CD4-positive, CD25-positive, alpha-beta regulatory T cell (primary cell): ENCODE results near the gene POLRMT. TPM values are rescaled to one million over a fixed set of nuclear protein-coding genes. Genes with fewer than 3 reads are reported as not detected.

Experiments used
- ATAC-seq, 2 donors: fragments of 150-1000 bp; cut with Tn5 transposase; one replicate each; pipeline ENCODE4 v1.10.0; 2021; ENCODE audit warnings: low read depth in 2 of 2, moderate number of reproducible peaks in 2 of 2, moderate library complexity in 1 of 2
- DNase-seq, 3 donors: peaks; one replicate each; pipeline versions ENCODE4 v3.0.0 to v3.0.0-alpha.2; 2012 to 2022; ENCODE audit warnings: mixed read lengths in 1 of 3
- H3K27ac ChIP-seq: one replicate; pipeline ENCODE4 v1.7.0; 2013; ENCODE audit warnings: mild to moderate bottlenecking, low read length; ENCODE audit not compliant: insufficient read depth, poor library complexity, severe bottlenecking
- H3K27me3 ChIP-seq: one replicate; pipeline ENCODE4 v1.7.0; 2013; ENCODE audit warnings: low read length; ENCODE audit not compliant: control insufficient read depth, insufficient read depth
- H3K36me3 ChIP-seq: one replicate; pipeline ENCODE4 v1.7.0; 2013; ENCODE audit warnings: mild to moderate bottlenecking, low read length, moderate library complexity; ENCODE audit not compliant: control insufficient read depth, insufficient read depth
- H3K4me1 ChIP-seq: 2 replicates; pipeline ENCODE4 v1.7.0; 2013; ENCODE audit warnings: mild to moderate bottlenecking, low read length; ENCODE audit not compliant: insufficient read depth, control insufficient read depth, poor library complexity, severe bottlenecking
- H3K4me3 ChIP-seq: one replicate; pipeline ENCODE4 v1.7.0; 2013; ENCODE audit warnings: low read depth, mild to moderate bottlenecking, low read length, moderate library complexity
- H3K9me3 ChIP-seq, 2 experiments: 1 replicate in 1 of 2; 2 replicates in 1 of 2; pipeline ENCODE4 v1.7.0; 2013; ENCODE audit warnings: low read length in 2 of 2, mild to moderate bottlenecking in 1 of 2, moderate library complexity in 1 of 2; ENCODE audit not compliant: control insufficient read depth in 2 of 2
- H3K27ac Mint-ChIP-seq, 3 donors: one replicate each; pipeline ENCODE4 v1.8.0; 2020 to 2022; ENCODE audit warnings: mild to moderate bottlenecking in 3 of 3, mixed read lengths in 3 of 3, moderate library complexity in 2 of 3
- H3K27me3 Mint-ChIP-seq: one replicate; pipeline ENCODE4 v1.8.0; 2022; ENCODE audit warnings: mild to moderate bottlenecking, mixed read lengths
- H3K36me3 Mint-ChIP-seq: one replicate; pipeline ENCODE4 v1.8.0; 2020; ENCODE audit warnings: mixed read lengths
- H3K4me1 Mint-ChIP-seq, 4 donors: one replicate each; pipeline ENCODE4 v1.8.0; 2020 to 2022; ENCODE audit warnings: mixed read lengths in 4 of 4, mild to moderate bottlenecking in 1 of 4
- H3K4me3 Mint-ChIP-seq, 4 donors: one replicate each; pipeline ENCODE4 v1.8.0; 2020 to 2022; ENCODE audit warnings: mild to moderate bottlenecking in 4 of 4, mixed read lengths in 4 of 4, moderate library complexity in 3 of 4
- H3K9me3 Mint-ChIP-seq, 7 donors: one replicate each; pipeline ENCODE4 v1.8.0; 2020 to 2022; ENCODE audit warnings: mixed read lengths in 7 of 7, mild to moderate bottlenecking in 3 of 7, moderate library complexity in 2 of 7
- polyA plus RNA-seq, 4 donors: library from polyadenylated mRNA; unstranded; fragments of 300-500 nt; fragmentation: Illumina TruSeq; gene quantifications; one replicate each; pipeline ENCODE4 v1.2.3, GENCODE V29; 2021
- total RNA-seq: library from RNA; stranded (reverse); gene quantifications from one replicate; pipeline ENCODE4 v1.2.3, GENCODE V29; 2022

The POLRMT gene
- total and polyA plus RNA-seq, 5 donors from 2014 or later, result 25.4 to 62.9 (median 35.8) TPM

DNA sequence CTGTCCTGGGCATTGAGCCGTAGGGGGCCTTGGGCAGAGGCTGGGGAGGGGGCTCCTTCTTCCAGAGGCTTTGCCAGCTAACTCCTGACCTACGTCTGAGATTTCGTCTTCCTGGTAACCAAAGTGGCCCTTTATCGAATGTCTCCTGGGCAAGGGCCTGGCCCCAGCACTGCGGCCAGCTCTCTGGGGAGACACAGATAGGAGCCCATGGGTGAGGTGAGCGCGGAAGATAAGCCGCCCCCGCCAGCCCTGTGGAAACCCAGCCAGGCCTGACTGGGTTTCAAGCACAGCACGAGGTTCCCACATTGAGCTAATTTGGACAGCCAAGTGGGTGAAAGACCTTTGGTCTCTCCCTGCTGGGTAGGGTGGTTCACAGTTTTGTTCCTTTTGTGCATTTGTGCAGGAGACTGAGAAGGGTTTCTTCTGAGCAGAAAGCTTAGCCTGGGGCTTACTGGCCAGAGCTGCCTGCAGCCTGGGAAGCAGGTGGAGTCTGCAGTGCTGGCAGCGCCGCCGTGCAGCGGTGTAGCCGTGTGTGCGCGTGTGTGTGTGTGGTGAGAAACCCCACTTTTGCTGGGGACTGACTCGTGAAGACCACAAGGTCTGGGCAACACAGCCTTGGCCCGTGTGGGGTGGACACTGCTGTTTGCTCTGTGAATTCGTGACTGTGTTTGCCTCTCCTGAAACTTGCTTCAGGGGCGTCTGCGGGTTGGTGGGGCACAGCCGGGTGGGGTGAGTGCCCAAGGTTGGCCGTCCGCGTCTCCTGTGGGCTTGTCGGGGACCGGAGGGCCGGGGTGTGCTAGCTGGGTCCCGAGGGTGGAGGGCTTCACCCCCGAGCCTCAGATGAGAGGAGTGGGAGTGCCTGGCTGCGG is 58.4 kb downstream of the POLRMT start:
- Mint-ChIP-seq H3K4me3 (peak overlapping the region; percentile 63 to 91 (median 76)), H3K36me3 (no peaks in the 10 kb centered on the region), H3K4me1 (peaks cover 0 to 47% (median 16%) of the 10 kb centered on the region in 4 donors), H3K27me3 (peaks cover 7% of the 10 kb centered on the region), H3K27ac (peak overlapping the region in 1 of 3 donors; percentile 51), H3K9me3 (peaks cover 0 to 2% (median 0%) of the 10 kb centered on the region in 7 donors)
- H3K27ac ChIP-seq, result no peak overlapping the region
- DNase-seq (no peak), ATAC-seq (no peak)
- H3K4me1 ChIP-seq, result peaks cover 40% of the 10 kb centered on the region
- no peaks in the 10 kb centered on the region for H3K27me3 ChIP-seq
- peak overlapping the region; percentile 7 for H3K4me3 ChIP-seq
- no peaks in the 10 kb centered on the region for H3K36me3 ChIP-seq
- no peaks in the 10 kb centered on the region for H3K9me3 ChIP-seq

DNA sequence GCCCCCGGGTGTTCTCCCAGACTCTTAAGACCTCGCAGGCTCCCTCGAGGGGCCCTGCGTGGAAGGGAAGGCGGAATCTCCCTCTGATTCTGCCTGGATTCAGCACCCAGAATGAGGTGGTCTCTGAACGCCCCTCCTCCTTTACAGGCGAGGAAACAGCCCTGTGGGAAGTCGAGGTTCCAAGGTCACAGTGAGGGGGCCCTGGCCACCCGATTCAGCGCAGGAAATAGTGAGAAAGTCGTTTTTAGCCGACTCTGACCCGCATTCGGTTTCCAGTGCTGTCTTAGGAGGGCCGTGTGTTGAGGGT is 59.9 kb downstream of the POLRMT start:
- H3K27ac Mint-ChIP-seq, result peak overlapping the region; percentile 71 to 90 (median 89)
- DNase-seq, result peak in 1 of 3 donors; percentile 34
- ATAC-seq, result no peak
- Histone ChIP-seq H3K4me3 (peak overlapping the region; percentile 74), H3K27me3 (no peaks in the 10 kb centered on the region), H3K27ac (peak overlapping the region; percentile 65), H3K36me3 (no peaks in the 10 kb centered on the region), H3K4me1 (peaks cover 40% of the 10 kb centered on the region), H3K9me3 (no peaks in the 10 kb centered on the region)
- peak overlapping the region; percentile 82 to 92 (median 88) for H3K4me3 Mint-ChIP-seq
- peaks cover 9% of the 10 kb centered on the region for H3K27me3 Mint-ChIP-seq
- H3K4me1 Mint-ChIP-seq, result peaks cover 0 to 49% (median 18%) of the 10 kb centered on the region in 4 donors
- H3K36me3 Mint-ChIP-seq, result no peaks in the 10 kb centered on the region
- peaks cover 0 to 4% (median 0%) of the 10 kb centered on the region in 7 donors for H3K9me3 Mint-ChIP-seq

DNA sequence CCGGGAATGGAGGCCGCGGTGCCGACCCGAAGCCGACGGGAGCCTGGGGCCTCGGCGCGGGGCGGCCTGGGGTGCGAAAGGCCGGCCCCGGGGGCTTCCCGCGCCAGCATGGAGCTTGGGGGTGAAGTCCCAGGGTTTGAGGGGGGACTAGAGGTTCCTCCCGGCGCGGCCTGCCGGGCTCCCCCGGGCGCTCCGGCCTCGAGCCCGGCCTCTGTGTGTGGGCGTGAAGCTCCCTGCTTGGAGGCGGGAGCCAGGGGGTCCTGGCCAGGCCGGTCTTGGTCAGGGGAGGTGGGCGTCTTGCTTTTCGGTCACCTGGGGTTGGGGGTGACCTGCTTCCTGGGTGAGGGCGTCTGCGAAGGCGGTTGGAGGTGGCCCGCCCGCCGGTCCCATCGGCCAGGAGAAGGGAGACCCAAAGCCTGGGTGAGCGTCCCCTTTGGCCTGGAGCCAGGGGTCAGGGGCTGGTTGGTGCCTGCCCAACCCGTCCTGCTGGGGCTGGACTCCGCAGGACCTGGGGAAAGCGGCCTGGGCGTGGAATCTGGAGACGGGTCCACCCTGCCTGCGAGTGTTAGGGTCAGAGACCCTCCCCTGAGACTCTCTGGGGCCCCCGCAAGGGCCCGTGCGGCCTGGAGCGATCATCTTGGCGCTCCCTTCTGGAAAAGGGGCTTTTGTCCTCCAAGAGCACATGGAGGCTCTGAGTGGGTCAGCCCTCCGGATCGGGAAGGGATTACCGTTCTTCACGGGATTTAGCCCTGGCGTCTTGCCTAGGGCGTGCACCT is 60.4 kb downstream of the POLRMT start:
- H3K36me3 ChIP-seq, result no peaks in the 10 kb centered on the region
- Mint-ChIP-seq H3K4me1 (peaks cover 0 to 48% (median 18%) of the 10 kb centered on the region in 4 donors), H3K9me3 (peaks cover 0 to 4% (median 0%) of the 10 kb centered on the region in 7 donors), H3K27ac (peak overlapping the region; percentile 14 to 98 (median 95)), H3K36me3 (no peaks in the 10 kb centered on the region), H3K4me3 (peak overlapping the region; percentile 90 to 95 (median 93)), H3K27me3 (peaks cover 9% of the 10 kb centered on the region)
- no peaks in the 10 kb centered on the region for H3K27me3 ChIP-seq
- H3K27ac ChIP-seq, result peak overlapping the region; percentile 65
- ATAC-seq (no peak), DNase-seq (no peak)
- H3K4me1 ChIP-seq, result peaks cover 40% of the 10 kb centered on the region
- H3K9me3 ChIP-seq, result no peaks in the 10 kb centered on the region
- peak overlapping the region; percentile 74 for H3K4me3 ChIP-seq

DNA sequence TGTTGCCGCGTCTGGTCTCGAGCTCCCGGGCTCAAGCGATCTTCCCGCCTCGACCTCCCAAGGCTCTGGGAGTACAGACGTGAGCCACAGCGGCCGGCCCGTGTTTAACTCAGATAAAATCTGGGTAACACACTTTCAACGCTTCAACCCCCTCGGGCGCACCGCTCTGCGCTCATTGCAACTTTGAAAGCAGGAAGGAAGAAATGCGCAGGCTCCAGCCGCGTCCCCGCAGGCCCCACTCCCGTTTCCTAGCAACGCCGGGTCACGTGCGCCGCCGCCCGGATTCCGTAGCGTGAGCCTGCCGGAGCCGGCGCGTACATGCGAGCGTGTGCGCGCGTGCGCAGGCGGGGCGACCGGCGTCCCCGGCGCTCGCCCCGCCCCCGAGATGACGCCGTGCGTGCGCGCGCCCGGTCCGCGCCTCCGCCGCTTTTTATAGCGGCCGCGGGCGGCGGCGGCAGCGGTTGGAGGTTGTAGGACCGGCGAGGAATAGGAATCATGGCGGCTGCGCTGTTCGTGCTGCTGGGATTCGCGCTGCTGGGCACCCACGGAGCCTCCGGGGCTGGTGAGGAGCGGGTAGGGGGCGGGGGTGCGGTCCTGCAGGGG is 61.1 kb downstream of the POLRMT start, which contains the start of gene BSG:
Gene BSG, plus strand, starts transcription at position 457 of the 603 bp plus-strand sequence. Its CDS starts 39 bp downstream, at position 496.
- ATAC-seq (peak; percentile 87 to 90), DNase-seq (peak; percentile 98)
- no peaks in the 10 kb centered on the region for H3K9me3 ChIP-seq
- Mint-ChIP-seq H3K9me3 (peaks cover 0 to 4% (median 0%) of the 10 kb centered on the region in 7 donors), H3K27ac (peak within 1 kb of the TSS; percentile 94 to 99 (median 98)), H3K36me3 (no peaks in the 10 kb centered on the region), H3K4me3 (peak within 1 kb of the TSS; percentile 92 to 99 (median 95)), H3K27me3 (peaks cover 9% of the 10 kb centered on the region), H3K4me1 (peaks cover 0 to 47% (median 18%) of the 10 kb centered on the region in 4 donors)
- peak within 1 kb of the TSS; percentile 84 for H3K4me3 ChIP-seq
- no peaks in the 10 kb centered on the region for H3K27me3 ChIP-seq
- no peaks in the 10 kb centered on the region for H3K36me3 ChIP-seq
- H3K4me1 ChIP-seq, result peaks cover 40% of the 10 kb centered on the region
- peak within 1 kb of the TSS; percentile 94 for H3K27ac ChIP-seq

DNA sequence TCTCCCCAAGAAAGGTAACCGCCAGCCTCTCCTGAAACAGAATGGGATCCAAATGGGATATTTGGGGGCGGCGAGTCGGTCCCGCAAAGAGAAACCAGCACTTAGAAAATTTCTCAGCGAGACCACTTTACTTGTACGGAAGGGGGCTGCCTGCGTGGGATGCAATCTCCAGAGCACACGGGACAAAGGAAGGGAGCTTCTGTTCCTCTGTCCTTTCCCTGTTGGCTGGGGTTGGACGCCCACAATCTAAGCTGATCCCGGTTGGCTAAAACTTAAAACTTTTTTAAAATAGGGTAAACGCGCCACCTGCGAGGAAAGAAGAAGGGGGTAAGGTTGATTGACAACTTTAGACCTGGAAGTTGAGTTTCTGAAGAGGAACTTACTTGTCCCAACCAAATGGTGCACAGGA is 61.8 kb downstream of the POLRMT start:
- Histone ChIP-seq H3K9me3 (no peaks in the 10 kb centered on the region), H3K4me3 (peak overlapping the region; percentile 84), H3K36me3 (no peaks in the 10 kb centered on the region), H3K27ac (peak overlapping the region; percentile 94), H3K4me1 (peaks cover 40% of the 10 kb centered on the region), H3K27me3 (no peaks in the 10 kb centered on the region)
- peaks cover 0 to 4% (median 0%) of the 10 kb centered on the region in 7 donors for H3K9me3 Mint-ChIP-seq
- peaks cover 0 to 41% (median 18%) of the 10 kb centered on the region in 4 donors for H3K4me1 Mint-ChIP-seq
- ATAC-seq (peak in 1 of 2 donors; percentile 0), DNase-seq (no peak)
- peak overlapping the region; percentile 91 to 99 (median 94) for H3K4me3 Mint-ChIP-seq
- H3K36me3 Mint-ChIP-seq, result no peaks in the 10 kb centered on the region
- peaks cover 9% of the 10 kb centered on the region for H3K27me3 Mint-ChIP-seq
- peak overlapping the region; percentile 94 to 99 (median 98) for H3K27ac Mint-ChIP-seq

DNA sequence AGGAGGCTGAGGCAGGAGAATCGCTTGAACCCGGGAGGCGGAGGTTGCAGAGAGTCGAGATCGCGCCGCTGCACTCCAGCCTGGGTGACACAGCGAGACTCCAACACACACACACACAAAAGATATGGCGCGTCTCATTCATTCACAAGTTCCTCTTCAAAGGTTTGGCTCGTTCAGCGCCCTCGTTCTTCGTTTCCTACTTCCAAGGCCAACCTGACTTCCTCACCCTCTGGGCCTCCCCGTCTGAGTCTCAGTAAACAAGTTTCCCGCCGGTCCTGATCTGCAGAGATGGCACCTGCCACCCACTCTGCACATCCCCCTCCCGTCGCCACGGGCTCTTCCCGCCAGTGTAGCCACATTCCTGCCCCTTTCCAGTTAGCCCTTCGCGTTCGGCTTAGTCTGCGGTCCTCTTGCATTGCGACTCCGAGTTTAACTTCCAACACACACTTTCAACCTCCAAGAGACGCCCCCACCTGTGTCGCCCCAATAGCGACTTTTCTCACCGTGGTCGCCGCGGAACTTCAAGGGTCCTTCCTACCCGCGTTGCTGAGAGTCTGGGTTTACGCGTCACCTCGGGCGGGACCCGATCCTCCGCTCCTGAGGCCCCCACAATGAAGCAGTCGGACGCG is 62.3 kb downstream of the POLRMT start:
- peaks cover 9% of the 10 kb centered on the region for H3K27me3 Mint-ChIP-seq
- no peaks in the 10 kb centered on the region for H3K36me3 ChIP-seq
- peak overlapping the region; percentile 84 for H3K4me3 ChIP-seq
- H3K9me3 ChIP-seq, result no peaks in the 10 kb centered on the region
- peak overlapping the region; percentile 94 for H3K27ac ChIP-seq
- no peaks in the 10 kb centered on the region for H3K27me3 ChIP-seq
- H3K4me3 Mint-ChIP-seq, result peak overlapping the region; percentile 91 to 99 (median 94)
- H3K9me3 Mint-ChIP-seq, result peaks cover 0 to 4% (median 0%) of the 10 kb centered on the region in 7 donors
- H3K36me3 Mint-ChIP-seq, result no peaks in the 10 kb centered on the region
- peak; percentile 35 to 76 (median 52) for DNase-seq
- peaks cover 0 to 37% (median 18%) of the 10 kb centered on the region in 4 donors for H3K4me1 Mint-ChIP-seq
- H3K4me1 ChIP-seq, result peaks cover 38% of the 10 kb centered on the region
- ATAC-seq, result no peak
- H3K27ac Mint-ChIP-seq, result peak overlapping the region; percentile 94 to 99 (median 98)

DNA sequence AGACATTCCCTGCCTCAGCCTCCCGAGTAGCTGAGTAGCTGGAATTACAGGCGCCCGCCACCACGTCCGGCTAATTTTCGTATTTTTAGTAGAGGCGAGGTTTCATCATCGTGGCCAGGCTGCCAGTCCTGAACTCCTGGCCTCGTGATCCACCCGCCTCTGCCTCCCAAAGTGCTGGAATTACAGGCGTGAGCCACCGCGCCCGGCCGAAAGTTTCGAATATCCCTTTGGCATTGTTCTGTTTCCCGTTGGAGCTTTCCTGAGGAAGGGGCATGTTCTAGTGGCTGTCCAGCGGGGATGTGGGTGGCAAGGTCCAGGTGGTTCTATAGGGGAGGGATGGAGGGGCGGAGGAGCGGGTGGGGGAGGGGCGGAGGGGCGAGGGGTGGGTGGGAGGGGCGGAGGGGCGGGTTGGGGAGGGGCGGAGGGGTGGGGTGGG is 63.1 kb downstream of the POLRMT start:
- peak overlapping the region; percentile 78 to 94 (median 85) for H3K4me3 Mint-ChIP-seq
- no peak overlapping the region for H3K27ac ChIP-seq
- H3K36me3 Mint-ChIP-seq, result no peaks in the 10 kb centered on the region
- H3K4me3 ChIP-seq, result no peak overlapping the region
- H3K4me1 Mint-ChIP-seq, result peaks cover 0 to 34% (median 18%) of the 10 kb centered on the region in 4 donors
- ATAC-seq (no peak), DNase-seq (no peak)
- peaks cover 32% of the 10 kb centered on the region for H3K4me1 ChIP-seq
- peak overlapping the region; percentile 62 to 80 (median 63) for H3K27ac Mint-ChIP-seq
- H3K27me3 ChIP-seq, result no peaks in the 10 kb centered on the region
- H3K36me3 ChIP-seq, result no peaks in the 10 kb centered on the region
- peaks cover 9% of the 10 kb centered on the region for H3K27me3 Mint-ChIP-seq
- H3K9me3 Mint-ChIP-seq, result peaks cover 0 to 4% (median 0%) of the 10 kb centered on the region in 7 donors
- H3K9me3 ChIP-seq, result no peaks in the 10 kb centered on the region
